22Rv1 (cell line): ENCODE results near the gene GYS2.

Experiments
- H3K27ac ChIP-seq: fragments of 450-650 bp; 2 replicates; pipeline ENCODE4 v1.5.1; 2017
- ZFX ChIP-seq: fragments of 450-650 bp; IDR thresholded peaks from 2 replicates; pipeline ENCODE4 v1.6.1; 2017; ENCODE audit warnings: antibody characterized with exemption, borderline replicate concordance
- TF ChIP-seq, protein P1 (sequence below): fragments of 450-650 bp; IDR thresholded peaks from 2 replicates; pipeline ENCODE4 v1.5.1; 2017; ENCODE audit warnings: mild to moderate bottlenecking

The GYS2 gene

DNA sequence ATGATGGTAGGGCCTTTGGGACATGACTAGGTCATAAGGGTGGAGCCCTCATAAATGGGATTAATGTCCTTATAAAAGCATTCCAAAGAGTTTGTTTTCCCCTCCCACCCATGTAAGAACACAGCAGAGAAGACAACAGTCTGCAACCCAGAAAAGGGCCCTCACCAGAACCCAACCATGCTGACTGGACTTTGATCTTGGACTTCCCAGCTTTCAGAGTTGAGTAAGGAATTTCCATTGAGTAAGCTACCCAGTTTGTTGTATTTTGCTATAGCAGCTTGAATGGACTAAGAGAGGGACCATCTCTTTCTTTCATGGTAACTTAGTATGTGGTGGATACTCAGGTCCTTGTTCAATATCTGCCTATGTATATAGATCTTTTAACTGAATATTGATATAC is 81.5 kb downstream of the GYS2 start:
- TF ChIP-seq, protein P1, sequence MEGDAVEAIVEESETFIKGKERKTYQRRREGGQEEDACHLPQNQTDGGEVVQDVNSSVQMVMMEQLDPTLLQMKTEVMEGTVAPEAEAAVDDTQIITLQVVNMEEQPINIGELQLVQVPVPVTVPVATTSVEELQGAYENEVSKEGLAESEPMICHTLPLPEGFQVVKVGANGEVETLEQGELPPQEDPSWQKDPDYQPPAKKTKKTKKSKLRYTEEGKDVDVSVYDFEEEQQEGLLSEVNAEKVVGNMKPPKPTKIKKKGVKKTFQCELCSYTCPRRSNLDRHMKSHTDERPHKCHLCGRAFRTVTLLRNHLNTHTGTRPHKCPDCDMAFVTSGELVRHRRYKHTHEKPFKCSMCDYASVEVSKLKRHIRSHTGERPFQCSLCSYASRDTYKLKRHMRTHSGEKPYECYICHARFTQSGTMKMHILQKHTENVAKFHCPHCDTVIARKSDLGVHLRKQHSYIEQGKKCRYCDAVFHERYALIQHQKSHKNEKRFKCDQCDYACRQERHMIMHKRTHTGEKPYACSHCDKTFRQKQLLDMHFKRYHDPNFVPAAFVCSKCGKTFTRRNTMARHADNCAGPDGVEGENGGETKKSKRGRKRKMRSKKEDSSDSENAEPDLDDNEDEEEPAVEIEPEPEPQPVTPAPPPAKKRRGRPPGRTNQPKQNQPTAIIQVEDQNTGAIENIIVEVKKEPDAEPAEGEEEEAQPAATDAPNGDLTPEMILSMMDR: no peak
- TF ChIP-seq ZFX: no peak
- H3K27ac ChIP-seq: no peak overlapping the region

DNA sequence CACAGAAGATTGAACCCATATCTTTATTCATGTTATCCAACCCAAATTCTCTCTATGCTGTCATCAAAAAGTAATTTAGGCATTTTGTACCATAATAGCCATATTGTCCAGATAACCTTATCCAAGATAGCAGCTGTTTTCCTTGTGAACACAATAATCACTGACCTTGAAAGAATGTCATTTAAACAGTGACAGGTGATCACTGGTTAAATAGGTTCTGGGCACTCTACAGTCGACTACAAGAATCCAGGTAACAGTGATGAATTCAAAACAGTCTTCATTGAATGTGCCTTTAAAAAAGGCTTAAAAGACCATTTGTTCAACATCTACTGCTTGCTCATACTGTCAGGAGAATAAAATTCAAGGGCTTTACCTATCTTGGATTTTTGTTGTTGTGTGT is 83.1 kb downstream of the GYS2 start:
- TF ChIP-seq, protein P1: no peak
- TF ChIP-seq ZFX: no peak
- H3K27ac ChIP-seq: no peak overlapping the region

DNA sequence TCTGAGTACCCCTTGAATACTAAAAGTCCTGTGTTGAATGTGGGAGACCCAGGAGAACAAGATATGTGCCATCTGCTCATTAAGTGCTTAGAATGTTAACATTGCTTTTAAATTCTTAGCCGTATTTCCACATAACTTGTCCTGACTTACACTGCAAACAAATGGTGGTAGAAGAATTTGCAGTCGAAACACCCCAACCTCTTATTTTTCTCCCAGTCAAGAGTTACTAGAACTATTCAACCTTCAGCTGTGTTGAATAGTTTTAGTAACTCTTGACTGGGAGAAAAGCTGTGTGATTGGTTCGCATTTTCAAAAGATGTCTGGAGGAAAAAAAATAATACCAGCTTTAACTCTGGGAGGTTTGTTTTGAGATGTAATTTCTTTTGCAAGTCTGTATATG is 86.2 kb downstream of the GYS2 start:
- no peak overlapping the region for H3K27ac ChIP-seq
- no peak for TF ChIP-seq ZFX
- TF ChIP-seq, protein P1: no peak

DNA sequence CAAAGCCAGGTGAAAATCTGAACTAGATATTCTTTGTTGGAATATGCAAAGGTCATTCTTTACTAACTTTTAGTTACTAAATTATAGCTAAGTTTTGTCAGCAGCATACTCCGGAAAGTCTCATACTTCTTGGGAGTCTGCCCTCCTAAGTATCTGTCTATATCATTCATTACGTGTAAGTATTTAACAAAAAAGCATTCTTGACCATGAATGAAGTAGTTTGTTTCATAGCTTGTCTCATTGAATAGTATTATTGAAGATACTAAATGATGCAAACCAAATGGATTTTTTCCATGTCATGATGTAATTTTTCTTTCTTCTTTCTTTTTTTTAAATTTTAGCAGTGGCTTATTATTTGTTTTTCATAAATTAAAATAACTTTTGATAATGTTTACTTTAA is 88.4 kb downstream of the GYS2 start:
- no peak overlapping the region for H3K27ac ChIP-seq
- no peak for TF ChIP-seq ZFX
- TF ChIP-seq, protein P1: no peak

DNA sequence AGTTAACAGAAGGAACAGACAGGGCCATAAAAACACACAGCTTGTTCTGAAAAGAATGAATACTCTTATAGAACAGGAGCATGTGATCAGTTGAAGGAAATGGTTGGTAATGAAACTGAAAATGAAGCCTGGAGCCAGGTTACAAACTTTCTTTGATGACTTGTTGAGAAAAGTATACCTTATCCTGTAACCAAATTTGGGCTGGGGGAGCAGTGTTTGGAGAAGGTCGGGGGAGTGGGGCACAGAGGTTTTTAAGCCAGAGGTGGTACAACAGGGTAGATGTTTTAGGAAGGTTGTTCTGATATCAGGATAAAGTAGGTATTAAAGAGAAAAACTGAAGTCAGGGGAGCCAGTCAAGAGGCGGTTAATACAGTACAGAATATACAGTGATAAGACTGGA is 94.9 kb downstream of the GYS2 start:
- TF ChIP-seq, protein P1: no peak
- TF ChIP-seq ZFX: no peak
- H3K27ac ChIP-seq: no peak overlapping the region

DNA sequence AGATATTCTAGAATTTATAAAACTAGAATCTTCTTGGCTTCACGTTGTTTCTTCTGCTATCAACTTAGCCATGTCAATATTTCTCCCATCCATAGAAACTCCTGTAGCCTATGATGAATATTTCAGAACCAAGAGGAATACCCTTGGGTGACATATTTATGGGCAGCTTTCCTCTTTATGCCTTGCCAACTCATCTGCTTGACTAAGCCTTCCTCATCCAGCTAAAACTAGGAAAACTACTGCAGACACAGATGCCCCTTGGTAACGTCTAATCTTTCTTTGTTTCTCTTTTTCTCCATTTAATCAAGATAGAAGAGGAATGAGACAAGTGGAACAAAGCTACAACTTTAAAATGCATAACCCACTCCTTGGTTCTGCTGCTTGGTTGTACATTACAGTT is 96.8 kb downstream of the GYS2 start:
- TF ChIP-seq, protein P1: no peak
- no peak for TF ChIP-seq ZFX
- H3K27ac ChIP-seq: no peak overlapping the region

DNA sequence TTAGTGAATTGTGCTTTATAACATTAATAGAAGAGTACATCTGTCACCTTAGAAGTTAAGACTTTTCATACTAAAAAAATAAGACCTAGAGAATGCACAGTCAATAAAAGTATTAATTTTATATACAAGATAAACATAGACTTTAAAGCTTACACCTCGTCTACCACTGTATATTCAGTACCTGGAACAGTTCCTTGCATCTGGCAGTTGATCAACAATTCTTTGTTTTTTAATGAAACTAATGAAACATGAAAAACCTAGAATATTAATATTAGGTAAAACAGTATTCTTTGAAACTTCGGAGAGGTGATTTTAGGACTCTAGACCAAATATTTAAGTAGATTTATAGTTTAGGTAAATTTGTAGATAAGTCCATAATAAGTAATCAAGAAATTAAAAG is 98.8 kb downstream of the GYS2 start:
- TF ChIP-seq ZFX: no peak
- TF ChIP-seq, protein P1: no peak
- no peak overlapping the region for H3K27ac ChIP-seq
